Measurements from ENCODE around the gene RAB17.

RAB17 gene, protein sequence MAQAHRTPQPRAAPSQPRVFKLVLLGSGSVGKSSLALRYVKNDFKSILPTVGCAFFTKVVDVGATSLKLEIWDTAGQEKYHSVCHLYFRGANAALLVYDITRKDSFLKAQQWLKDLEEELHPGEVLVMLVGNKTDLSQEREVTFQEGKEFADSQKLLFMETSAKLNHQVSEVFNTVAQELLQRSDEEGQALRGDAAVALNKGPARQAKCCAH

GRCh38 chr2:237590272-237591140, at the start of gene RAB17:
Gene RAB17 (minus strand): TSS chr2:237590734. CDS start chr2:237586154, 4,580 bp downstream.
- no peak for DNase-seq (ENCODE audit: low spot score)

GRCh38 chr2:237639836-237640220, 49.3 kb upstream of the RAB17 start:
- DNase-seq (ENCODE audit: low spot score): peak; percentile 30

- peak; percentile 53 for DNase-seq (ENCODE audit: low spot score)
These were observed 48.7 kb upstream of the RAB17 start for GRCh38 chr2:237639052-237639835.

- DNase-seq (ENCODE audit: low spot score): peak; percentile 45
These were observed 47.6 kb upstream of the RAB17 start for GRCh38 chr2:237638176-237638575.

DNA sequence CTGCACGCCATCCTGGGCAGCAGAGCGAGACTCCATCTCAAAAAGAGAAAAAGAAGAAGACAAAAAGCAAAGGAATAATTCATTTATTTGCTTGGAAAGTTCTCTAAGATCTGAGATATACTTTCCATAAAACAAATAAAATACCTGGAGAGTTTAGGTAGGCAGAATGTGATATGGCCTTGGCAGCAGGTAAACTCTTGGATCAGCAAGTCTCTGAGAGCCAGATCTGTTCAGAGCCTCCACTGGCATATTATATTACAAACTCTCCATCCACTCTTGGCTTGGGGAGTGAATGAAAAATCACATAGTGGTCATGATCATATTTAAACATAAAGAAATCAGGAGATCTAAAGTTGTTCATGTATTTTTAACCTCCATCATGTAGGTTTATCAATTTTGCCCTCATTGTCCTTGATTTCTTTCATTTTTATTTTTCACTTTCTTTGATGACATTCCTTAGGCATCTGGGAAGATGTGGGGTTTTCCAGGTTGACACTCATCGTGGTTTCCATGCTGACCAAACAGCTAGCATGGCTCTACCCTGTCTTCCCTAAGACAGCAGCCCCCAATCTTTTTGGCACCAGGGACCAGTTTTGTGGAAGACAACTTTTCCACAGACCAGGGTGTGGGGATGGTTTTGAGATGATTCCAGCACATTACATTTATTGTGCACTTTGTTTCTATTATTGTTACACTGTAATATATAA, 47.0 kb upstream of the RAB17 start:
- DNase-seq (ENCODE audit: low spot score): no peak

GRCh38 chr2:237636578-237636977, 46.0 kb upstream of the RAB17 start:
- DNase-seq (ENCODE audit: low spot score): no peak

- DNase-seq (ENCODE audit: low spot score): peak; percentile 48
These were observed 42.6 kb upstream of the RAB17 start for GRCh38 chr2:237633061-237633561.

GRCh38 chr2:237631801-237632585, 41.5 kb upstream of the RAB17 start:
- peak; percentile 47 for DNase-seq (ENCODE audit: low spot score)

DNA sequence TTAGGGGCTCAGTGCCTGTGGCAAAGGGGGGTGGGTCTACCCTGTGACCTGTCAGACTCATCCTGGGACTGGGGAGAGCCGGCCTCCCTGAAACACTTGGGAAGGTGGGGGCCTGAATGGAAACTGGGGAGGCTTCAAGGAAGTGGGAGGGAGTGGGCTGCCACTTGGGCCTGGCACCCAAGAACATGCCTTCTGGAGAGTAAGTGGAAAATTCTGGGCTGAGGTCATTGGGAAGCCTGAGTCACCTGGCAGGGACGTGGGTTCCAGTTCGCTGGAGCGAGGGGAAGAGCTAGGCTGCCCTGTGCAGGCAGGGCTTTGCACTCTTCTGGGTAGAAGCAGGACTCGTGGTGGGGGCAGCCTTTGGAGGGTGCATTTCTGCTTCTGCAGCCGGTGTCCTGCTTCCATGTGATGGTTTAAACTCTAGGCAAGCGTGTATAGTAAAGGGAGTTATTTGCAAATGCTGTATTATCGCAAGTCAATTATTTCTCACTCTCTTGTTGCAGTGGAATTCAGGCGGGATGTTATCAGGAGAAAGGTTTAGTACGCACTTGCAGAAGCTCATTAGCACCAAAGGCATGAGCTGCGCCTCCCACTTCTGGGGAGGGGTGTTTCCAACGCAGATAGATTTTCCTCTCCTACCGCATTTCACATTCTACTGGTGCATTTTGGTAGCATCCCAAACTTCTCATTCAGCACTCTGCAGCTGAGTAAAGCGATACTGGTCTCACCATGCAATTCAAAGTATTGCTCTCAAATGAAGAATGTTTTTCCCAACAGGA, 40.7 kb upstream of the RAB17 start:
- peak; percentile 56 for DNase-seq (ENCODE audit: low spot score)

DNA sequence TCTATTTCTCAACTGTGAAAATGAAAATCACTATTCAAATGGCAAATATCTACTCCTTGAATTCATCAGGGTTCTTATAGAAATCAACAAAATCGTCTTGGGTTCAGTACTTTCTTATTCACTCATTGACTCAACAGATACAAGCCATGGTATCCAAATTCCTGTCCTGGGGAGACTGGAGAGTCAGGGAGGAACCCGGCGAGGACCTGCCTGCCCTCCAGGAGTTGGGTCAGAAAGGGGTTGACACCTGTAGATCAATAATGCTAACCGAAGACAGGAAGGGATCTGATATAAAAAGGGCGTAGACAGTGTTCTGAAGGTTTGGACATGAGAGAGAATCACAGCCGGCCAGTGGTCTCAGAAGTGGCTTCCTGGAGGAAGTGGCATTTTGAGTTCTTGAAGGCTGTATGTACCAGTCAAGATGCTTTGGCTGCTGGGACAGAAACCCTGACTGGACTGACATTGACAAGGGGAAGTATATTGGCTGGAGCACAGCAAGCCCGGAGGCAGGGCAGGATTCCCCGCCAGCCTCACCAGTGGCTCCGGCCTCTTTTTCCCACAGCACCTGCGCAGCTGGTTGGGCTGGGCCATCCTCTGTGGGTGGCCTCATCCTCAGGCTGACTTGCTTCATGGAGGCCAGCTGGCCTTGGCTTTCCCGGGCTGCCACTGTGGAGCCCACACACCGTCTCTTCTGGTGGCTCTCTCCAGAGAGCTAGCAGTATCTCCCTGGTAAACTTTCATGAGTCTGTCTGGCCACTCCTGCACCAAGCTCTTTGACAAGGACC, 39.9 kb upstream of the RAB17 start:
- peak; percentile 38 for DNase-seq (ENCODE audit: low spot score)

DNA sequence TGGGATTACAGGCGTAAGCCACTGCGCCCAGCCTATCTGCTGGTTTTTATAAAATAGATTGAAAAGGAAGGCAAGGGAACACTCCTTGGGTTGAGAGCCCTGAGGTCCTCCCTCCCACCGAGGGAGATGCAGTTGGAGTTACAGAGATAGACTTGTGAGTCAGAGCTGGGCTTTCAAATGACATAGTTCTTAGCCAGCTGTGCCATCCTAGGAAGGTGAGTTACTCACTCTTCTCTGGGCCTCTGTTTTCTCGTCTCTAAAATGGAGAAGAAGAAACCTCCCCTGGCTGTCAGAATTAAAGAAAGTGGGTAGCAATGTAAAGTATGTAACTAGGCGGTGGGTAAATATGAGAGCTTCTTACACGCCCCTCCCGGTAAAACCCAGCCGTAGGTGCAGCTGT, 39.2 kb upstream of the RAB17 start:
- DNase-seq (ENCODE audit: low spot score): peak; percentile 41

GRCh38 chr2:237629188-237629534, 38.6 kb upstream of the RAB17 start:
- DNase-seq (ENCODE audit: low spot score): no peak

GRCh38 chr2:237628247-237629187, 38.0 kb upstream of the RAB17 start:
- peak; percentile 62 for DNase-seq (ENCODE audit: low spot score)

GRCh38 chr2:237627441-237628246, 37.1 kb upstream of the RAB17 start, which contains the start of gene LRRFIP1:
Gene LRRFIP1 (plus strand): TSS chr2:237627587. CDS start chr2:237627645, 58 bp downstream.
- no peak for DNase-seq (ENCODE audit: low spot score)

DNA sequence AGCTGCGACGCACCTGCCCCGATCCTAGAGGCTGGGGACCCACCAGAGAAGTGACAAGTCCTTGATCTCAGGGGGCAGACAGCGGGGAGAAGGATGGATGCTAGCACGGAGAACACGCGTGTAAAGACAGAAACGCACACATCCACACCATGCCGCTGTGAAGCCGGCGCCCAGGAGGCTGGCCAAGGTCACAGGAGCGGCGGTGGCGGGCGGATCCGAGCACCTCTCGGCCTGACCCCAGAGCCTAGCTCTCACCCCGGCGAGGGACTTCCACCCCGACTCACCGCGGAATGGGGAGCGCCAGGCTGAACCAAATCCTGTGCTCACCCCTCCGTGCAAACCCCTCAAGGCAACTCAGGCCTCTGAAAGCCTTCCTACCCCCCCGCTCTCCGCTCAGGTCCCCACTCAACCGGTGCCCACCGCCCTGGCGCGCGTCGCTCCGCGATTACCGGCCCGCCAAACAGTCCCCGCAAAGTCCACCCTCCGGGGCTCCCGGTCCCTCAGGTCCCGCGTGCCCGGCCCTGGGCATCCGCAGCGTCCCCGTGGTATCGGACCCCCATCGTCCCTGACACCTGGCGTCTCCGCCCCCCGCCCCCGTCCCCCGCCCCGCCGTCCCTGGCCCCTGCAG, 36.4 kb upstream of the RAB17 start:
- no peak for DNase-seq (ENCODE audit: low spot score)

DNA sequence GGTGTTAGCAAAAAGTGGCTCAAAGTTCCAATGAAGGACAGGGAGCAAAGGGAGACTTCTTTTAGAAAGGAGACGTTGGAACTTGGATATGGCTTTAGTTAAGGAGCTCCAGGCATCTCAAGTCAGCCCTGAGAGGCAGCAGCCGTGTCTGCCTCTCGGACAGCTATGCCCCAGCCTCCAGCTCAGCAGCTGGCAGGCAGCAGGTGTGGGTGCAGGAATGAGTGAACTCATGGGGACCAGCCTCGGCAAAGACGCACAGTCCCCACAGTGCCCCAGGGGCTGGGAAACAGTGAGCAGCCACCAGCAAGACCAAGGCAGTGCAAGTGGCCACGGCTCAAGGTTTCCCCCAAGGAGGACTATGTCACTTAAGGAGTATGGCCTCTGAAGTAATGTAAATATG, 35.2 kb upstream of the RAB17 start:
- DNase-seq (ENCODE audit: low spot score): no peak

GRCh38 chr2:237625216-237625705, 34.7 kb upstream of the RAB17 start:
- DNase-seq (ENCODE audit: low spot score): no peak

Data from left forelimb (tissue), 1 donor.